Progenitor cell of endocrine pancreas (in vitro differentiated cells): ENCODE measurements around the gene PRMT2. TPM values are rescaled to one million over a fixed set of nuclear protein-coding genes. Genes with fewer than 3 reads are reported as not detected.
A peak's percentile ranks its signal among the peaks of the same experiment; 100 is the strongest.

Source experiments
- DNase-seq: peaks from one replicate; pipeline ENCODE4 v3.0.0; 2021; ENCODE audit warnings: low spot score; ENCODE audit not compliant: unreplicated experiment
- H3K27ac Mint-ChIP-seq: 2 replicates; pipeline ENCODE4 v1.8.0; 2021; ENCODE audit warnings: mild to moderate bottlenecking, moderate library complexity, mixed read lengths
- H3K27me3 Mint-ChIP-seq: 2 replicates; pipeline ENCODE4 v1.8.0; 2021; ENCODE audit warnings: mixed read lengths
- H3K36me3 Mint-ChIP-seq: 2 replicates; pipeline ENCODE4 v1.8.0; 2022; ENCODE audit warnings: mixed read lengths; ENCODE audit not compliant: insufficient read depth
- H3K4me1 Mint-ChIP-seq: 2 replicates; pipeline ENCODE4 v1.8.0; 2021; ENCODE audit warnings: low read depth, mixed read lengths
- H3K4me3 Mint-ChIP-seq: 2 replicates; pipeline ENCODE4 v1.8.0; 2021; ENCODE audit warnings: low read depth, mild to moderate bottlenecking, moderate library complexity, mixed read lengths
- H3K9me3 Mint-ChIP-seq: 2 replicates; pipeline ENCODE4 v1.8.0; 2021; ENCODE audit warnings: low read depth, mixed read lengths
- long read RNA-seq: library from polyadenylated mRNA; unstranded; transcript quantifications from one replicate; pipeline ENCODE4 v2.0.0, GENCODE V29; 2020
- total RNA-seq: library from RNA; stranded (reverse); gene quantifications from 2 replicates; pipeline ENCODE4 v1.2.1, GENCODE V29; 2021
- TF ChIP-seq, protein P1 (sequence below): fragments of 200-600 bp; sonication (generic); IDR thresholded peaks from one replicate; pipeline ENCODE4 v1.5.0; 2021; ENCODE audit warnings: antibody characterized with exemption, mild to moderate bottlenecking; ENCODE audit not compliant: unreplicated experiment

PRMT2 gene
- 91.9 and 94.1 TPM in 2 replicates for total RNA-seq
- long read RNA-seq, transcript PRMT2-206 (11 exons, 2,131 nt), result major isoform, 288 of 511 reads
- long read RNA-seq, transcript PRMT2-203 (12 exons, 2,688 nt), result minor isoform, 35 of 511 reads
- long read RNA-seq, partial matches to known transcripts, result 117 of 511 reads
- long read RNA-seq, other reads (novel, unspliced or antisense), result 64 of 511 reads

DNA sequence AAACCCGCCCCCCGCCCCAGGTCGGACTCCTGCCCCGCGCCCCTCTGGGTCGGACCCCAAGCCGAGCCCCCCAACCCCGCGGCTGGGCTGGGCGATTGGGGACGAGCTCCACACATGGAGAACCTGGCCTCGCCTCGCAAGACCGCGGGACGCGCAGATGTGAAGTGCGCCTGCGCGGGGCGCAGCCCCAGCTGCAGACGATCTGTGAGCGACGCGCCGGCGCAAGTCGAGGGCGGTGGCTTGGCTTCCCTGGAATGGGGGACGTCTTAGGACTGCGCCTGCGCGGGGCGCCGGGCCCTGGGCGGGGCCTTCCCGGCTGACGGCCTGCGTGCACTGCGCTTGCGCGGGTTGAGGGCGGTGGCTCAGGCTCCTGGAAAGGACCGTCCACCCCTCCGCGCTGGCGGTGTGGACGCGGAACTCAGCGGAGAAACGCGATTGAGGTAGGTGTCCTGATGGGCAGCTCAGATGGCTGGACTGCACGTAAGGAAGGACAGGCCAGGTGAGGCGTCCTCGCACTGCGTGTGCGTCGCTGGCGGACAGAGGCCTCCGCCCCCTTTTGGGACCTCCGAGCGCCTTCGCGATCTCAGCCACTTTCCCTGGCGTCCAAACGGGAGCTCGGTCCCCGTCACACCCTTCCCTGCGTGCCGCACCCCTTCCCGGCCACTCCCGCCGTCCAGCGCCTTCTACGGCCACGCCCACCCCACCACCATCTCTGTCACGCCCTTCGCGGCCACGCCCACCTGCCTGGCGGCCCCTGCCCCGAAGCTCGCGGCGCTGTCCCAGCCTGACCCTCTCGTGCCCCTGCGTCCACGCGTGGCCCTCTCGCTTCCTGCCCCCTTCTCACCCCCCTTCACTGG is at the start of gene PRMT2:
Gene PRMT2 (plus strand): TSS at position 351 of the 857 bp plus-strand sequence. CDS start 1,278 bp downstream, outside the sequence.
- Mint-ChIP-seq H3K27me3 (peaks cover 4% of the 10 kb centered on the region), H3K27ac (peak within 1 kb of the TSS; percentile 98), H3K36me3 (peaks cover 2% of the 10 kb centered on the region), H3K9me3 (no peaks in the 10 kb centered on the region), H3K4me1 (peaks cover 24% of the 10 kb centered on the region), H3K4me3 (peak within 1 kb of the TSS; percentile 95)
- TF ChIP-seq, protein P1, sequence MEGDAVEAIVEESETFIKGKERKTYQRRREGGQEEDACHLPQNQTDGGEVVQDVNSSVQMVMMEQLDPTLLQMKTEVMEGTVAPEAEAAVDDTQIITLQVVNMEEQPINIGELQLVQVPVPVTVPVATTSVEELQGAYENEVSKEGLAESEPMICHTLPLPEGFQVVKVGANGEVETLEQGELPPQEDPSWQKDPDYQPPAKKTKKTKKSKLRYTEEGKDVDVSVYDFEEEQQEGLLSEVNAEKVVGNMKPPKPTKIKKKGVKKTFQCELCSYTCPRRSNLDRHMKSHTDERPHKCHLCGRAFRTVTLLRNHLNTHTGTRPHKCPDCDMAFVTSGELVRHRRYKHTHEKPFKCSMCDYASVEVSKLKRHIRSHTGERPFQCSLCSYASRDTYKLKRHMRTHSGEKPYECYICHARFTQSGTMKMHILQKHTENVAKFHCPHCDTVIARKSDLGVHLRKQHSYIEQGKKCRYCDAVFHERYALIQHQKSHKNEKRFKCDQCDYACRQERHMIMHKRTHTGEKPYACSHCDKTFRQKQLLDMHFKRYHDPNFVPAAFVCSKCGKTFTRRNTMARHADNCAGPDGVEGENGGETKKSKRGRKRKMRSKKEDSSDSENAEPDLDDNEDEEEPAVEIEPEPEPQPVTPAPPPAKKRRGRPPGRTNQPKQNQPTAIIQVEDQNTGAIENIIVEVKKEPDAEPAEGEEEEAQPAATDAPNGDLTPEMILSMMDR, result no peak
- peak; percentile 99 for DNase-seq

DNA sequence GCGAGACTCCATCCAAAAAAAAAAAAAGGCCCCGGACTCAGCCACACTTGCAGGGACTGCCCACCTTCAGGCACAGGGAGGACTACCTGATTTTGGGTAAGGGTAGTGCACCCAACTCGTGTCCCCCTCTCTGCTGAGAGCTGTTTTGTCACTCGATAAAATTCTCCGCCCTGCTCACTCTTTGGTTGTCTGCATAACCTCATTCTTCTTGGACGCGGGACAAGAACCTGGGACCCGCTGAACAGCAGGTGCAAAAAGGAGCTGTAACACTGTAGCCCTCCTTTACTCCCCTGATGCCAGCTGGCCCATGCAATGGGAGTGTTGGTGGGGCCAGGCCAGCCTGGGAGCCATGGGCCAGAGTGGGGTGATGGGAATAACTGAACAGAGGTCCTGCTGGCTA is 41.2 kb upstream of the PRMT2 start:
- TF ChIP-seq, protein P1, result no peak
- peaks cover 3% of the 10 kb centered on the region for H3K4me1 Mint-ChIP-seq
- DNase-seq, result no peak
- H3K9me3 Mint-ChIP-seq, result peaks cover 36% of the 10 kb centered on the region
- H3K36me3 Mint-ChIP-seq, result no peaks in the 10 kb centered on the region
- no peaks in the 10 kb centered on the region for H3K27me3 Mint-ChIP-seq
- H3K4me3 Mint-ChIP-seq, result no peak overlapping the region
- no peak overlapping the region for H3K27ac Mint-ChIP-seq

DNA sequence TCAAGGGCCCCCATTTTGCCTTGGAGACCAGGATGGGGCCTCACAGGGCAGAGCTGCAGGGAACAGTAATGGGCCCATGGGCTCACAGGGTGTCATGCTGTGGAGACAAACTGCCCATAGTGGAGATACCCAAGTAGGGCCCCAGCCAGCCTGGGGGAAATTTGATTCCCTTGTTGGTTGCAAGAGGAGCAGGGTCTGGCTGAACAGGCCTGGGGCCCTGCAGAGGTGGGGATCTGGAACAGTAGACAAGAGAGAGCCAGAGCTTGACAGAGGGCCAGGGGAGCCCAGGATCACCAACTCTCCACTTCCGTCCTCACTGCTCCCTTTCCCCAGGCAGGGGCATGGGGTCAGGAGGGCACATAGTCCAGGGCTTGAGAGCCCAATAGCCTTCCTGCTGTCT is 39.3 kb upstream of the PRMT2 start:
- Mint-ChIP-seq H3K27ac (no peak overlapping the region), H3K4me3 (no peak overlapping the region), H3K27me3 (no peaks in the 10 kb centered on the region)

DNA sequence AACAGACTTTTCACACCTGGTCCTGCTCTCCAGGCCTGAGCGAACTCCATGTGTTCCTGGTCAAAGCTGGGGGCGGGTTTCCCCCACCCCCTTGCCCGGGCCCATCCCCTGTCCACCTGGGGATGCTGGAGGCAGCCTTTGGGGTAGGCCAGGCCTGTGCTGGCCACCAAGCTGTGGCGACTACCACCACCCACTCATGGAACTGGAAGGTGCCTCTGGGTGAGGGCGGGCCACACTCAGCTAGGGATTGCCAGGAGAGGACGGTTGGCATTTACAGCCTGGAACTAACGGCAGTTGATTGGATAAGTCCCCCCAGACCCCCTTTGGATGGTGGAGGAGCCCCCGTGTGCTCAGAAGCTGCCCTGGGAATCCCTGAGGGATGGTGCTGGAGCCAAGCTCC is 38.4 kb upstream of the PRMT2 start:
- no peak overlapping the region for H3K4me3 Mint-ChIP-seq
- H3K4me1 Mint-ChIP-seq, result peaks cover 10% of the 10 kb centered on the region
- H3K36me3 Mint-ChIP-seq, result no peaks in the 10 kb centered on the region
- DNase-seq, result no peak
- TF ChIP-seq, protein P1, result no peak
- H3K27me3 Mint-ChIP-seq, result no peaks in the 10 kb centered on the region
- H3K9me3 Mint-ChIP-seq, result peaks cover 10% of the 10 kb centered on the region
- H3K27ac Mint-ChIP-seq, result no peak overlapping the region

More for the DNA sequence above, 39.3 kb upstream of the PRMT2 start:
- H3K36me3 Mint-ChIP-seq, result no peaks in the 10 kb centered on the region
- H3K4me1 Mint-ChIP-seq, result peaks cover 6% of the 10 kb centered on the region
- H3K9me3 Mint-ChIP-seq, result peaks cover 18% of the 10 kb centered on the region
- DNase-seq, result no peak
- TF ChIP-seq, protein P1, result no peak

DNA sequence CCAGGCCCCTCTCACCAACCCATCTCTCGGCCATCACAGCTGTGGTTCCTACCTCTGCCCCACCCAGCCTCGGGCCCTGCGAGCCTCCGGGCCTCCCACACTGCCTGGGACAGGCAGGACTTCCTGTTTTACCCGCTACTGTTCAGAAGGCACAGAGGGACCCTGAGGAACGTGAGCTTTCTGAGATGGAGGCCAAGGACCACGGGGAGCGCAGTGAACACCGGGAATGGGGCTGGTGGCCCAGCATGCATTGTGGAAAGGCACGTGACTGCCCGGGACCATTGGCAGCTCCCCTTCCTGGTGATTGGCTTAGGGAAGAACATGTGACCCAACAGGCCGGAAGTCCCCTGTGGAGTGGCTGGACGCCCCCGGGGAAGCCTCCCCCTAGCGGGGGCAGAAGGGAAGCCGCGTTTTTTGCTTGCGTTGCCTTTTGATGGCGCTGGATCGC is 37.6 kb upstream of the PRMT2 start:
- Mint-ChIP-seq H3K27me3 (peaks cover 3% of the 10 kb centered on the region), H3K4me3 (no peak overlapping the region), H3K4me1 (peaks cover 17% of the 10 kb centered on the region), H3K36me3 (no peaks in the 10 kb centered on the region), H3K27ac (no peak overlapping the region), H3K9me3 (peaks cover 8% of the 10 kb centered on the region)
- no peak for DNase-seq
- TF ChIP-seq, protein P1, result no peak
